IPS DF 6.9 (cell line): ENCODE data around the gene SH3TC1.

Experiments used
- DNase-seq: peaks from one replicate; pipeline ENCODE4 v3.0.0-alpha.2; 2013; ENCODE audit warnings: low read depth, low spot score
- H3K27ac ChIP-seq: one replicate; pipeline ENCODE4 v1.5.1; 2013; ENCODE audit warnings: low read length, control low read depth
- H3K27me3 ChIP-seq: 2 replicates; pipeline ENCODE4 v1.6.1; 2013; ENCODE audit warnings: mild to moderate bottlenecking, low read length; ENCODE audit not compliant: control insufficient read depth, insufficient read depth
- H3K36me3 ChIP-seq: 2 replicates; pipeline ENCODE4 v1.6.1; 2013; ENCODE audit warnings: low read length; ENCODE audit not compliant: control insufficient read depth, insufficient read depth
- H3K4me1 ChIP-seq: 2 replicates; pipeline ENCODE4 v1.6.1; 2013; ENCODE audit warnings: low read length; ENCODE audit not compliant: control insufficient read depth, insufficient read depth
- H3K4me3 ChIP-seq: 2 replicates; pipeline ENCODE4 v1.5.1; 2013; ENCODE audit warnings: mild to moderate bottlenecking, low read length
- H3K9me3 ChIP-seq: 2 replicates; pipeline ENCODE4 v1.6.1; 2013; ENCODE audit warnings: low read length, inconsistent platforms; ENCODE audit not compliant: control insufficient read depth, insufficient read depth
- WGBS: extraction: QIAGEN DNeasy Blood & Tissue Kit; methylation state at CpG from one replicate; pipeline ENCODE4 v1.1.7; 2013; ENCODE audit warnings: mixed read lengths, missing lambda C conversion rate; ENCODE audit not compliant: insufficient read length, insufficient coverage; 5-methylcytosine and 5-hydroxymethylcytosine counted together

SH3TC1 gene

GRCh38 chr4:8222609-8223388 is 23.7 kb downstream of the SH3TC1 start:
- no peaks in the 10 kb centered on the region for H3K36me3 ChIP-seq
- peaks cover 5% of the 10 kb centered on the region for H3K4me1 ChIP-seq
- H3K27me3 ChIP-seq = no peaks in the 10 kb centered on the region
- no peak for DNase-seq
- H3K27ac ChIP-seq = no peak overlapping the region
- WGBS = no CpG with 5 or more reads among the region's 15 CpGs
- no peak overlapping the region for H3K4me3 ChIP-seq
- H3K9me3 ChIP-seq = no peaks in the 10 kb centered on the region

- Histone ChIP-seq H3K27me3 (no peaks in the 10 kb centered on the region), H3K9me3 (no peaks in the 10 kb centered on the region), H3K27ac (no peak overlapping the region), H3K4me3 (no peak overlapping the region), H3K4me1 (peaks cover 9% of the 10 kb centered on the region), H3K36me3 (no peaks in the 10 kb centered on the region)
- DNase-seq = no peak
- no CpG with 5 or more reads among the region's 12 CpGs for whole genome bisulfite sequencing
These were observed 25.3 kb downstream of the SH3TC1 start for GRCh38 chr4:8224267-8224974.

- H3K4me1 ChIP-seq = peaks cover 9% of the 10 kb centered on the region
- no peak overlapping the region for H3K27ac ChIP-seq
These were observed 26.0 kb downstream of the SH3TC1 start for GRCh38 chr4:8224975-8225625.

GRCh38 chr4:8225706-8226443 is 26.8 kb downstream of the SH3TC1 start:
- Histone ChIP-seq H3K9me3 (no peaks in the 10 kb centered on the region), H3K27ac (no peak overlapping the region), H3K36me3 (no peaks in the 10 kb centered on the region), H3K4me3 (no peak overlapping the region), H3K4me1 (peaks cover 9% of the 10 kb centered on the region), H3K27me3 (no peaks in the 10 kb centered on the region)
- WGBS = no CpG with 5 or more reads among the region's 10 CpGs
- DNase-seq = no peak

More at GRCh38 chr4:8224975-8225625, 26.0 kb downstream of the SH3TC1 start:
- WGBS = no CpG with 5 or more reads among the region's 12 CpGs
- no peaks in the 10 kb centered on the region for H3K9me3 ChIP-seq
- no peak overlapping the region for H3K4me3 ChIP-seq
- H3K27me3 ChIP-seq = no peaks in the 10 kb centered on the region
- DNase-seq = no peak
- no peaks in the 10 kb centered on the region for H3K36me3 ChIP-seq

- Histone ChIP-seq H3K9me3 (no peaks in the 10 kb centered on the region), H3K4me3 (no peak overlapping the region), H3K36me3 (no peaks in the 10 kb centered on the region), H3K27me3 (no peaks in the 10 kb centered on the region), H3K27ac (no peak overlapping the region), H3K4me1 (peaks cover 9% of the 10 kb centered on the region)
- DNase-seq = no peak
- no CpG with 5 or more reads among the region's 31 CpGs for WGBS
These were observed 28.2 kb downstream of the SH3TC1 start for GRCh38 chr4:8227201-8227770.

GRCh38 chr4:8227771-8228318 is 28.8 kb downstream of the SH3TC1 start:
- Histone ChIP-seq H3K9me3 (no peaks in the 10 kb centered on the region), H3K27me3 (no peaks in the 10 kb centered on the region), H3K4me1 (peaks cover 9% of the 10 kb centered on the region), H3K27ac (no peak overlapping the region), H3K4me3 (no peak overlapping the region), H3K36me3 (no peaks in the 10 kb centered on the region)
- no peak for DNase-seq
- no CpG with 5 or more reads among the region's 27 CpGs for WGBS

GRCh38 chr4:8228319-8229250 is 29.5 kb downstream of the SH3TC1 start:
- H3K36me3 ChIP-seq = no peaks in the 10 kb centered on the region
- no peak for DNase-seq
- H3K9me3 ChIP-seq = no peaks in the 10 kb centered on the region
- H3K27ac ChIP-seq = no peak overlapping the region
- H3K27me3 ChIP-seq = no peaks in the 10 kb centered on the region
- H3K4me1 ChIP-seq = peaks cover 9% of the 10 kb centered on the region
- no CpG with 5 or more reads among the region's 39 CpGs for WGBS
- no peak overlapping the region for H3K4me3 ChIP-seq

- H3K4me3 ChIP-seq = no peak overlapping the region
- no peak for DNase-seq
- peaks cover 9% of the 10 kb centered on the region for H3K4me1 ChIP-seq
- H3K36me3 ChIP-seq = no peaks in the 10 kb centered on the region
- no peaks in the 10 kb centered on the region for H3K27me3 ChIP-seq
- WGBS = 100% methylated on average over 3 of the region's 17 CpGs
- H3K9me3 ChIP-seq = no peaks in the 10 kb centered on the region
- H3K27ac ChIP-seq = no peak overlapping the region
These were observed 30.4 kb downstream of the SH3TC1 start for GRCh38 chr4:8229331-8229975.

- Histone ChIP-seq H3K27ac (no peak overlapping the region), H3K27me3 (no peaks in the 10 kb centered on the region), H3K9me3 (no peaks in the 10 kb centered on the region), H3K4me3 (no peak overlapping the region), H3K4me1 (peaks cover 9% of the 10 kb centered on the region), H3K36me3 (no peaks in the 10 kb centered on the region)
- DNase-seq = no peak
- no CpG with 5 or more reads among the region's 11 CpGs for WGBS
These were observed 30.9 kb downstream of the SH3TC1 start for GRCh38 chr4:8230033-8230432.
